Prostate gland (tissue), 2 donors: ENCODE data around the gene PIK3CD. TPM values are rescaled to one million over a fixed set of nuclear protein-coding genes. Genes with fewer than 3 reads are reported as not detected.

Experiments
- DNase-seq: peaks from one replicate; pipeline ENCODE4 v3.0.0-alpha.2; 2019; ENCODE audit warnings: low spot score
- H3K27ac ChIP-seq, 2 donors: fragments of 200-600 bp; sonication (generic); 2 replicates each; pipeline ENCODE4 v1.5.1; 2017 to 2019
- H3K27me3 ChIP-seq: fragments of 200-600 bp; sonication (generic); replicated peaks from 2 replicates; pipeline ENCODE4 v1.5.1; 2019; ENCODE audit not compliant: insufficient read depth
- H3K36me3 ChIP-seq, 2 donors: fragments of 200-600 bp; sonication (generic); 1 replicate in 1 of 2; 2 replicates in 1 of 2; pipeline versions ENCODE4 v1.5.1 to v1.8.1; 2017 to 2019
- H3K4me1 ChIP-seq: fragments of 200-600 bp; sonication (generic); replicated peaks from 2 replicates; pipeline ENCODE4 v1.5.1; 2019
- H3K4me3 ChIP-seq, 2 donors: fragments of 200-600 bp; sonication (generic); 2 replicates each; pipeline ENCODE4 v1.5.1; 2017 to 2019
- H3K9me3 ChIP-seq: fragments of 200-600 bp; sonication (generic); 2 replicates; pipeline ENCODE4 v1.5.1; 2017
- CTCF ChIP-seq, 4 experiments: fragments of 200-600 bp in 2 of 4; fragments of 450-650 bp in 2 of 4; sonication (generic) in 2 of 4; IDR thresholded peaks; 1 replicate in 3 of 4; 2 replicates in 1 of 4; pipeline ENCODE4 v1.5.1; 2016 to 2019; ENCODE audit warnings: antibody characterized with exemption in 4 of 4, mild to moderate bottlenecking in 2 of 4, moderate library complexity in 2 of 4
- POLR2A ChIP-seq: fragments of 450-650 bp; IDR thresholded peaks from one replicate; pipeline ENCODE4 v1.6.1; 2016; ENCODE audit warnings: antibody characterized with exemption, mild to moderate bottlenecking
- POLR2AphosphoS5 ChIP-seq: sonication (generic); formaldehyde crosslinking; IDR thresholded peaks from one replicate; pipeline ENCODE4 v1.6.1; 2017; ENCODE audit warnings: antibody characterized with exemption
- WGBS: methylation state at CpG from one replicate; pipeline ENCODE4 v1.1.5; 2018; 5-methylcytosine and 5-hydroxymethylcytosine counted together
- intact Hi-C: fragments of 100-400 bp; cut with DNase I; formaldehyde crosslinking; loops from one replicate; pipeline ENCODE4 v1.14.2; 2022
- total RNA-seq, 2 donors: library from RNA; depleted of rRNA; stranded (reverse); fragments of >200 nt; gene quantifications; one replicate each; pipeline ENCODE4 v1.1.0, GENCODE V29; 2016

PIK3CD gene
- total RNA-seq, 2 donors from 2014 or later, result 5.3 to 12.9 TPM

GRCh38 chr1:9633493-9633892 is 18.0 kb upstream of the PIK3CD start:
- H3K4me1 ChIP-seq, result no peaks in the 10 kb centered on the region
- H3K27me3 ChIP-seq, result no peaks in the 10 kb centered on the region
- no peaks in the 10 kb centered on the region for H3K36me3 ChIP-seq
- intact Hi-C loops, result no loop called here
- TF ChIP-seq POLR2AphosphoS5 (no peak), POLR2A (no peak), CTCF (IDR thresholded peaks at IDR 0.05) (no peak)
- no peak overlapping the region for H3K27ac ChIP-seq
- WGBS, result 91% methylated on average over 6 of the region's 6 CpGs
- H3K4me3 ChIP-seq, result no peak overlapping the region
- DNase-seq, result no peak
- H3K9me3 ChIP-seq, result no peaks in the 10 kb centered on the region

GRCh38 chr1:9634582-9634981 is 16.9 kb upstream of the PIK3CD start:
- intact Hi-C loops, result no loop called here
- no peaks in the 10 kb centered on the region for H3K27me3 ChIP-seq
- WGBS, result 78% methylated on average over 2 of the region's 2 CpGs
- H3K36me3 ChIP-seq, result no peaks in the 10 kb centered on the region
- H3K4me1 ChIP-seq, result no peaks in the 10 kb centered on the region
- no peak overlapping the region for H3K4me3 ChIP-seq
- DNase-seq, result no peak
- H3K9me3 ChIP-seq, result no peaks in the 10 kb centered on the region
- H3K27ac ChIP-seq, result no peak overlapping the region
- no peak for TF ChIP-seq POLR2AphosphoS5

- WGBS, result 80% methylated on average over 6 of the region's 6 CpGs
- no peak for DNase-seq
- TF ChIP-seq POLR2AphosphoS5 (no peak), POLR2A (no peak), CTCF (IDR thresholded peaks at IDR 0.05) (no peak)
- Histone ChIP-seq H3K36me3 (no peaks in the 10 kb centered on the region), H3K4me3 (no peak overlapping the region), H3K27ac (no peak overlapping the region), H3K4me1 (no peaks in the 10 kb centered on the region), H3K27me3 (no peaks in the 10 kb centered on the region), H3K9me3 (no peaks in the 10 kb centered on the region)
- intact Hi-C loops, result no loop called here
Observed at GRCh38 chr1:9639227-9639626, 12.3 kb upstream of the PIK3CD start.

GRCh38 chr1:9643351-9644256 is 7.9 kb upstream of the PIK3CD start:
- Histone ChIP-seq H3K4me3 (no peak overlapping the region), H3K36me3 (no peaks in the 10 kb centered on the region), H3K9me3 (no peaks in the 10 kb centered on the region), H3K27me3 (no peaks in the 10 kb centered on the region), H3K27ac (no peak overlapping the region), H3K4me1 (no peaks in the 10 kb centered on the region)
- intact Hi-C loops, result no loop called here
- TF ChIP-seq CTCF (IDR thresholded peaks at IDR 0.05) (no peak), POLR2A (no peak), POLR2AphosphoS5 (no peak)
- DNase-seq, result no peak
- WGBS, result 71% methylated on average over 8 of the region's 8 CpGs

- H3K4me1 ChIP-seq, result no peaks in the 10 kb centered on the region
- intact Hi-C loops, result no loop called here
- no peak overlapping the region for H3K27ac ChIP-seq
- no peak for DNase-seq
- H3K36me3 ChIP-seq, result no peaks in the 10 kb centered on the region
- H3K4me3 ChIP-seq, result no peak overlapping the region
- H3K27me3 ChIP-seq, result no peaks in the 10 kb centered on the region
- H3K9me3 ChIP-seq, result no peaks in the 10 kb centered on the region
- TF ChIP-seq POLR2A, result no peak
- no peak for TF ChIP-seq POLR2AphosphoS5
- no peak for TF ChIP-seq CTCF (IDR thresholded peaks at IDR 0.05)
- WGBS, result 89% methylated on average over 13 of the region's 13 CpGs
Observed at GRCh38 chr1:9646037-9646436, 5.5 kb upstream of the PIK3CD start.
